ENCODE data around the gene PTGIR. TPM values are rescaled to one million over a fixed set of nuclear protein-coding genes. Genes with fewer than 3 reads are reported as not detected.

Gene PTGIR
- total RNA-seq, 6 experiments from 2014 or later: 2.4 to 4.1 (median 3.0) TPM

DNA sequence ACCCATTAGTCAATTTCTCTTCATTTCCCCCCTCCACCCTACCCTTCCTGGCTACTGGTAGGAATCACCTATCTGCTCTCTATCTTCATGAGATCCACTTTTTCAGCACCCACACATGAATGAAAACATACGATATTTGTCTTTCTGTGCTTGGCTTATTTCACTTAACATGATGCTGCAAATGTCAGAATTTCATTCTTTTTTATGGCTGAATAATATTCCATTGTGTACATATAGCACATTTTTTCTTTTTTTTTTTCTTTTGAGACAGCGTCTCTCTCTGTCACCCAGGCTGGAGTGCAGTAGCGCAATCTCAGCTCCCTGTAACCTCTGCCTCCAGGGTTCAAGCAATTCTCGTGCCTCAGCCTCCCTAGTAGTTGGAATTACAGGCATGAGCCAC, 33.6 kb downstream of the PTGIR start:
- no peak overlapping the region for H3K4me3 ChIP-seq
- ATAC-seq (no peak), DNase-seq (no peak)
- no peaks in the 10 kb centered on the region for H3K9me3 ChIP-seq
- no peak overlapping the region for H3K27ac ChIP-seq
- 96% methylated on average over 3 of the region's 4 CpGs for WGBS (ENCODE audit: insufficient coverage, low coverage, low lambda C conversion rate, missing lambda C conversion rate)
- peaks cover 0 to 2% (median 0%) of the 10 kb centered on the region in 4 donors for H3K4me1 ChIP-seq
- TF ChIP-seq POLR2A (IDR thresholded peaks at IDR 0.05): no peak
- no peaks in the 10 kb centered on the region for H3K36me3 ChIP-seq
- H3K27me3 ChIP-seq: no peaks in the 10 kb centered on the region
- intact Hi-C loops (cut with DNase I): no loop called here

DNA sequence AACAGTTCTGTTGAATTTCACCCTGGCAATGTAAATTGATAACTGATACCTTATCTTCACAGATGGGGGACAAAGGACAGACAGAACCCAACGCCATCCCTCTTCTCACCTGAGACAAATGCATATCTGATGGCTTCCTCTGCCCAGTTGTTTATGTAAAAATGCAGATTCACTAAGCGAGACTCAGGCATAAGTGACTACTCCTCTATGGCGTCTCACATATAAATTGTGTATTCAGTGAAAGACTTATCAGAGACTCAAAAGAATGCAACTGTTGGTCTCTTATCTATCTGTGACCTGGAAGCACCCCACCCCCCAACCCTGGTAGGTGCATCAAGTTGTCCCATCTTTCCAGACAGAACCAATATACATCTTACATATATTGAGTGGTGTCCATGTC, 37.0 kb downstream of the PTGIR start:
- Histone ChIP-seq H3K9me3 (no peaks in the 10 kb centered on the region), H3K27me3 (no peaks in the 10 kb centered on the region), H3K4me1 (no peaks in the 10 kb centered on the region), H3K4me3 (no peak overlapping the region), H3K36me3 (no peaks in the 10 kb centered on the region), H3K27ac (no peak overlapping the region)
- no peak for DNase-seq
- intact Hi-C loops (cut with DNase I): no loop called here
- ATAC-seq: no peak
- WGBS (ENCODE audit: insufficient coverage, low coverage, low lambda C conversion rate, missing lambda C conversion rate): 90% methylated on average over 3 of the region's 3 CpGs
- no peak for TF ChIP-seq POLR2A (IDR thresholded peaks at IDR 0.05)
- TF ChIP-seq, protein P1, sequence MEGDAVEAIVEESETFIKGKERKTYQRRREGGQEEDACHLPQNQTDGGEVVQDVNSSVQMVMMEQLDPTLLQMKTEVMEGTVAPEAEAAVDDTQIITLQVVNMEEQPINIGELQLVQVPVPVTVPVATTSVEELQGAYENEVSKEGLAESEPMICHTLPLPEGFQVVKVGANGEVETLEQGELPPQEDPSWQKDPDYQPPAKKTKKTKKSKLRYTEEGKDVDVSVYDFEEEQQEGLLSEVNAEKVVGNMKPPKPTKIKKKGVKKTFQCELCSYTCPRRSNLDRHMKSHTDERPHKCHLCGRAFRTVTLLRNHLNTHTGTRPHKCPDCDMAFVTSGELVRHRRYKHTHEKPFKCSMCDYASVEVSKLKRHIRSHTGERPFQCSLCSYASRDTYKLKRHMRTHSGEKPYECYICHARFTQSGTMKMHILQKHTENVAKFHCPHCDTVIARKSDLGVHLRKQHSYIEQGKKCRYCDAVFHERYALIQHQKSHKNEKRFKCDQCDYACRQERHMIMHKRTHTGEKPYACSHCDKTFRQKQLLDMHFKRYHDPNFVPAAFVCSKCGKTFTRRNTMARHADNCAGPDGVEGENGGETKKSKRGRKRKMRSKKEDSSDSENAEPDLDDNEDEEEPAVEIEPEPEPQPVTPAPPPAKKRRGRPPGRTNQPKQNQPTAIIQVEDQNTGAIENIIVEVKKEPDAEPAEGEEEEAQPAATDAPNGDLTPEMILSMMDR (IDR thresholded peaks at IDR 0.05): no peak

DNA sequence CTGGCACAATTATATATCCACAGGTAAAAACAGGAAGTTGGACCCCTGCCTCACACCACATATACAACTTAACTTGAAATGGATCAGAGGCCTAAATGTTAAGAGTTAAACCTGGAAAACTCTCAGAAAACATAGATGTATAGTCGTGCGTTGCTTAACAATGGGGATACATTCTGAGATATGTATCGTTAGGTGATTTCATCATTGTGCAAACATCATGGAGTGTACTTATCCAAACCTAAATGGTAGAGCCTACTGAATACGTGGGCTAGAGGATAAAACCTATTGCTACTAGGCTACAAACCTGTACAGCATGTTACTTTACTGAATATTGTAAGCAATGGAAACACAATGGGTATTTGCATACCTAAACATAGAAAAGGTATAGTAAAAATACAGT, 38.6 kb downstream of the PTGIR start:
- H3K4me3 ChIP-seq: no peak overlapping the region
- intact Hi-C loops (cut with DNase I): no loop called here
- no peaks in the 10 kb centered on the region for H3K27me3 ChIP-seq
- H3K9me3 ChIP-seq: no peaks in the 10 kb centered on the region
- H3K4me1 ChIP-seq: no peaks in the 10 kb centered on the region
- no peaks in the 10 kb centered on the region for H3K36me3 ChIP-seq
- no peak overlapping the region for H3K27ac ChIP-seq
- 78% methylated on average over 4 of the region's 4 CpGs for WGBS (ENCODE audit: insufficient coverage, low coverage, low lambda C conversion rate, missing lambda C conversion rate)
- DNase-seq: no peak
- TF ChIP-seq, protein P1 (IDR thresholded peaks at IDR 0.05): no peak
- TF ChIP-seq POLR2A (IDR thresholded peaks at IDR 0.05): no peak
- ATAC-seq: no peak

DNA sequence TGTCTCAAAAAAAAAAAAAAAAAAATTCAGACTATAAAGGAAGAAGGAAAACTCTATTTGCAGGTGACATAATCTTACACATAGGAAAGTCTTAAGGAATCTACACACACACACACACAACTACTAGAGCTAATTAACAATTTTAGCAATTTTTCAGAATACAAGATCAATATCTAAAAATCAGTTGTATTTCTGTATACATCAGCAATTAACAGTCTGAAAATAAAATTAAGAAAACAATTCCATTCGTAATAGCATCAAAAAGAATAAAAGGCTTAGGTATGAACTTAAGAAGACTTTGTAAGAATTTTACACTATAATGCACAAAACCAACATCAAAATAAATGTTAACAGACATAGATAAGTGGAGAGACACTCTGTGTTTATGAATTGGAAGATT, 39.4 kb downstream of the PTGIR start:
- Histone ChIP-seq H3K4me1 (no peaks in the 10 kb centered on the region), H3K4me3 (no peak overlapping the region), H3K27me3 (no peaks in the 10 kb centered on the region), H3K36me3 (no peaks in the 10 kb centered on the region), H3K9me3 (no peaks in the 10 kb centered on the region), H3K27ac (no peak overlapping the region)
- no peak for ATAC-seq
- intact Hi-C loops (cut with DNase I): no loop called here
- 80% methylated on average over 1 of the region's 1 CpG for WGBS (ENCODE audit: insufficient coverage, low coverage, low lambda C conversion rate, missing lambda C conversion rate)
- no peak for TF ChIP-seq POLR2A (IDR thresholded peaks at IDR 0.05)
- TF ChIP-seq, protein P1 (IDR thresholded peaks at IDR 0.05): no peak
- DNase-seq: no peak

DNA sequence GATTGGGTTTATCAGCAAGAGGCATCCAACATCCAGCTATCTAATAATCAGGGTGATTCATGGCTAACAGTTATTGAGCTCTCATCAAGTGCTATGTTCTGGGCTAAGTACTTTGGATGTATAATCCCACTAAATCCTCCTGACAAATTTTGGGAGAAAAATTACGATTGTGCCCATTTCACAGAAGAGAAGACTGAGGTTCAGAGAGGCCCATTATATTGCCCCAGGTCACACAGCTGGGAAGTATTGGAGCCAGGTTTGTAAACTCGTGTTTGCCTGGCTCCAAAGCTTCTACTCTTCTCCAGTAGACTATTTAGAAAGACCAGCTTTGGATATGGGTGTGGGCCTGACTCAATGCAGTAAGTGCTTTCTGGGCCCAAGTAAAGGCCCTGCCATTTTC, 44.6 kb downstream of the PTGIR start:
- ATAC-seq (no peak), DNase-seq (no peak)
- no peaks in the 10 kb centered on the region for H3K36me3 ChIP-seq
- WGBS (ENCODE audit: insufficient coverage, low coverage, low lambda C conversion rate, missing lambda C conversion rate): 62% methylated on average over 2 of the region's 2 CpGs
- H3K27me3 ChIP-seq: no peaks in the 10 kb centered on the region
- no peak overlapping the region for H3K27ac ChIP-seq
- no peak for TF ChIP-seq POLR2A (IDR thresholded peaks at IDR 0.05)
- TF ChIP-seq, protein P1 (IDR thresholded peaks at IDR 0.05): no peak
- no peak overlapping the region for H3K4me3 ChIP-seq
- H3K9me3 ChIP-seq: no peaks in the 10 kb centered on the region
- intact Hi-C loops (cut with DNase I): no loop called here
- no peaks in the 10 kb centered on the region for H3K4me1 ChIP-seq
